ENCODE results near the gene MIB2. TPM values are rescaled to one million over a fixed set of nuclear protein-coding genes. Genes with fewer than 3 reads are reported as not detected.

Gene MIB2
- total RNA-seq, 2 experiments from 2014 or later, result 27.6 to 31.7 TPM

- H3K4me3 Mint-ChIP-seq, result no peak overlapping the region
- DNase-seq, result no peak
- peaks cover 6% of the 10 kb centered on the region for H3K27me3 Mint-ChIP-seq (ENCODE audit: low read depth)
- H3K36me3 Mint-ChIP-seq (ENCODE audit: low read depth), result no peaks in the 10 kb centered on the region
- no peaks in the 10 kb centered on the region for H3K9me3 Mint-ChIP-seq
- H3K4me1 Mint-ChIP-seq (ENCODE audit: low read depth), result peaks cover 11% of the 10 kb centered on the region
- no peak overlapping the region for H3K27ac Mint-ChIP-seq
- CTCF ChIA-PET, result no interaction called here
- intact Hi-C loops (cut with micrococcal nuclease), result no loop called here
Measured at GRCh38 chr1:1600861-1601563, 14.3 kb upstream of the MIB2 start.

GRCh38 chr1:1601564-1602303, 13.6 kb upstream of the MIB2 start:
- intact Hi-C loops (cut with micrococcal nuclease), result no loop called here
- H3K27ac Mint-ChIP-seq, result no peak overlapping the region

GRCh38 chr1:1602304-1602967, 12.9 kb upstream of the MIB2 start:
- H3K27me3 Mint-ChIP-seq (ENCODE audit: low read depth), result peaks cover 6% of the 10 kb centered on the region
- H3K4me1 Mint-ChIP-seq (ENCODE audit: low read depth), result peaks cover 20% of the 10 kb centered on the region
- intact Hi-C loops (cut with micrococcal nuclease), result no loop called here
- H3K36me3 Mint-ChIP-seq (ENCODE audit: low read depth), result no peaks in the 10 kb centered on the region
- no peak for DNase-seq
- CTCF ChIA-PET, result no interaction called here
- H3K4me3 Mint-ChIP-seq, result no peak overlapping the region
- no peaks in the 10 kb centered on the region for H3K9me3 Mint-ChIP-seq
- no peak overlapping the region for H3K27ac Mint-ChIP-seq

More at GRCh38 chr1:1601564-1602303, 13.6 kb upstream of the MIB2 start:
- DNase-seq, result no peak
- H3K4me1 Mint-ChIP-seq (ENCODE audit: low read depth), result peaks cover 13% of the 10 kb centered on the region
- peaks cover 6% of the 10 kb centered on the region for H3K27me3 Mint-ChIP-seq (ENCODE audit: low read depth)
- H3K4me3 Mint-ChIP-seq, result no peak overlapping the region
- H3K36me3 Mint-ChIP-seq (ENCODE audit: low read depth), result no peaks in the 10 kb centered on the region
- no peaks in the 10 kb centered on the region for H3K9me3 Mint-ChIP-seq
- CTCF ChIA-PET, result no interaction called here

- Mint-ChIP-seq H3K27ac (no peak overlapping the region), H3K4me1 (ENCODE audit: low read depth) (peaks cover 22% of the 10 kb centered on the region), H3K9me3 (no peaks in the 10 kb centered on the region), H3K36me3 (ENCODE audit: low read depth) (no peaks in the 10 kb centered on the region), H3K4me3 (no peak overlapping the region), H3K27me3 (ENCODE audit: low read depth) (peaks cover 6% of the 10 kb centered on the region)
- CTCF ChIA-PET, result interaction anchor here (0.7 kb wide), 1 partner anchor 11 kb away, joined by 3 read pairs; no protein-coding TSS in a partner anchor
- intact Hi-C loops (cut with micrococcal nuclease), result no loop called here
- DNase-seq, result no peak
Measured at GRCh38 chr1:1602968-1603506, 12.3 kb upstream of the MIB2 start.

GRCh38 chr1:1603671-1604373, 11.5 kb upstream of the MIB2 start:
- no peaks in the 10 kb centered on the region for H3K36me3 Mint-ChIP-seq (ENCODE audit: low read depth)
- intact Hi-C loops (cut with micrococcal nuclease), result no loop called here
- peaks cover 19% of the 10 kb centered on the region for H3K4me1 Mint-ChIP-seq (ENCODE audit: low read depth)
- CTCF ChIA-PET, result interaction anchor here (0.7 kb wide), 1 partner anchor 10 kb away, joined by 3 read pairs; no protein-coding TSS in a partner anchor
- no peak overlapping the region for H3K4me3 Mint-ChIP-seq
- H3K27me3 Mint-ChIP-seq (ENCODE audit: low read depth), result peaks cover 3% of the 10 kb centered on the region
- no peak for DNase-seq
- no peak overlapping the region for H3K27ac Mint-ChIP-seq
- no peaks in the 10 kb centered on the region for H3K9me3 Mint-ChIP-seq

GRCh38 chr1:1604374-1605033, 10.8 kb upstream of the MIB2 start:
- no peak overlapping the region for H3K27ac Mint-ChIP-seq
- H3K4me1 Mint-ChIP-seq (ENCODE audit: low read depth), result peaks cover 15% of the 10 kb centered on the region
- no peak overlapping the region for H3K4me3 Mint-ChIP-seq
- CTCF ChIA-PET, result no interaction called here
- H3K9me3 Mint-ChIP-seq, result no peaks in the 10 kb centered on the region
- intact Hi-C loops (cut with micrococcal nuclease), result no loop called here
- H3K36me3 Mint-ChIP-seq (ENCODE audit: low read depth), result no peaks in the 10 kb centered on the region
- DNase-seq, result no peak
- H3K27me3 Mint-ChIP-seq (ENCODE audit: low read depth), result no peaks in the 10 kb centered on the region

GRCh38 chr1:1605034-1605591, 10.2 kb upstream of the MIB2 start:
- DNase-seq, result no peak
- no peak overlapping the region for H3K4me3 Mint-ChIP-seq
- peak overlapping the region; percentile 53 for H3K27ac Mint-ChIP-seq
- H3K4me1 Mint-ChIP-seq (ENCODE audit: low read depth), result peaks cover 15% of the 10 kb centered on the region
- intact Hi-C loops (cut with micrococcal nuclease), result no loop called here
- H3K27me3 Mint-ChIP-seq (ENCODE audit: low read depth), result no peaks in the 10 kb centered on the region
- no peaks in the 10 kb centered on the region for H3K9me3 Mint-ChIP-seq
- H3K36me3 Mint-ChIP-seq (ENCODE audit: low read depth), result no peaks in the 10 kb centered on the region
- CTCF ChIA-PET, result no interaction called here

GRCh38 chr1:1605724-1606123, 9.6 kb upstream of the MIB2 start:
- H3K4me3 Mint-ChIP-seq, result no peak overlapping the region
- H3K36me3 Mint-ChIP-seq (ENCODE audit: low read depth), result no peaks in the 10 kb centered on the region
- CTCF ChIA-PET, result no interaction called here
- peaks cover 14% of the 10 kb centered on the region for H3K4me1 Mint-ChIP-seq (ENCODE audit: low read depth)
- no peaks in the 10 kb centered on the region for H3K27me3 Mint-ChIP-seq (ENCODE audit: low read depth)
- H3K27ac Mint-ChIP-seq, result no peak overlapping the region
- no peak for DNase-seq
- intact Hi-C loops (cut with micrococcal nuclease), result no loop called here
- no peaks in the 10 kb centered on the region for H3K9me3 Mint-ChIP-seq

GRCh38 chr1:1606232-1606631, 9.1 kb upstream of the MIB2 start:
- Mint-ChIP-seq H3K9me3 (no peaks in the 10 kb centered on the region), H3K27ac (no peak overlapping the region), H3K4me1 (ENCODE audit: low read depth) (peaks cover 14% of the 10 kb centered on the region), H3K27me3 (ENCODE audit: low read depth) (no peaks in the 10 kb centered on the region), H3K4me3 (no peak overlapping the region), H3K36me3 (ENCODE audit: low read depth) (no peaks in the 10 kb centered on the region)
- DNase-seq, result no peak
- CTCF ChIA-PET, result interaction anchor here (0.6 to 0.8 kb wide), 2 partner anchors 14 to 664 kb away, joined by 4 read pairs; no protein-coding TSS in a partner anchor
- intact Hi-C loops (cut with micrococcal nuclease), result no loop called here

- H3K27me3 Mint-ChIP-seq (ENCODE audit: low read depth), result no peaks in the 10 kb centered on the region
- DNase-seq, result no peak
- H3K36me3 Mint-ChIP-seq (ENCODE audit: low read depth), result peaks cover 5% of the 10 kb centered on the region
- CTCF ChIA-PET, result no interaction called here
- intact Hi-C loops (cut with micrococcal nuclease), result no loop called here
- H3K4me1 Mint-ChIP-seq (ENCODE audit: low read depth), result peaks cover 28% of the 10 kb centered on the region
- H3K27ac Mint-ChIP-seq, result no peak overlapping the region
- H3K9me3 Mint-ChIP-seq, result no peaks in the 10 kb centered on the region
- H3K4me3 Mint-ChIP-seq, result no peak overlapping the region
Measured at GRCh38 chr1:1609822-1610485, 5.3 kb upstream of the MIB2 start.

GRCh38 chr1:1610796-1611195, 4.5 kb upstream of the MIB2 start:
- intact Hi-C loops (cut with micrococcal nuclease), result no loop called here

More at GRCh38 chr1:1610796-1611195, 4.5 kb upstream of the MIB2 start:
- H3K36me3 Mint-ChIP-seq (ENCODE audit: low read depth), result peaks cover 5% of the 10 kb centered on the region
- no peaks in the 10 kb centered on the region for H3K27me3 Mint-ChIP-seq (ENCODE audit: low read depth)
- DNase-seq, result no peak
- no peak overlapping the region for H3K27ac Mint-ChIP-seq
- peaks cover 28% of the 10 kb centered on the region for H3K4me1 Mint-ChIP-seq (ENCODE audit: low read depth)
- no peak overlapping the region for H3K4me3 Mint-ChIP-seq
- CTCF ChIA-PET, result no interaction called here
- H3K9me3 Mint-ChIP-seq, result no peaks in the 10 kb centered on the region

Measured in activated naive CD4-positive, alpha-beta T cell treated with anti-CD3 and anti-CD28 coated beads for 36 hours (primary cell).